Measurements from ENCODE around the gene SLC6A19.

DNA sequence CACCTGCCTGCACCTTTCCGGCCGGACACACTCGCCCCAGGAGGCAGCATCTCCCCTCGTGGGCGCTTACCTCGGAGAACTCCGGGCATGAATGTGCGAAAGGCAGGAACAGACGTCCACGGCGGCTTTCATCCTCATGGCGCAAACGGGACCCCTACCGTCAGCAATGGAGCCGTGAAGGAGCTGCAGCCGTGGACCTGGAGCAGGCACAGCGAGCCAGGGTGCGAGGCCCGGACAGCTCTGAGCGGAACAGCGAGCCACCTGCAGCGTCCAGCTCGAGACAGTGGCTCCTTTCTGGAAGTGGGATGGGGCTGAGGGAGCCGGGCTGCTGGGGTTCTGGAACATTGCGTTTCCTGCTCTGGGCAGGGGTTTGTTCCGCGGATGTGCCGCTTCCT lies 7.8 kb upstream of the SLC6A19 start:
- no peak for TF ChIP-seq EZH2 (IDR thresholded peaks at IDR 0.05)
- TF ChIP-seq, protein P1, sequence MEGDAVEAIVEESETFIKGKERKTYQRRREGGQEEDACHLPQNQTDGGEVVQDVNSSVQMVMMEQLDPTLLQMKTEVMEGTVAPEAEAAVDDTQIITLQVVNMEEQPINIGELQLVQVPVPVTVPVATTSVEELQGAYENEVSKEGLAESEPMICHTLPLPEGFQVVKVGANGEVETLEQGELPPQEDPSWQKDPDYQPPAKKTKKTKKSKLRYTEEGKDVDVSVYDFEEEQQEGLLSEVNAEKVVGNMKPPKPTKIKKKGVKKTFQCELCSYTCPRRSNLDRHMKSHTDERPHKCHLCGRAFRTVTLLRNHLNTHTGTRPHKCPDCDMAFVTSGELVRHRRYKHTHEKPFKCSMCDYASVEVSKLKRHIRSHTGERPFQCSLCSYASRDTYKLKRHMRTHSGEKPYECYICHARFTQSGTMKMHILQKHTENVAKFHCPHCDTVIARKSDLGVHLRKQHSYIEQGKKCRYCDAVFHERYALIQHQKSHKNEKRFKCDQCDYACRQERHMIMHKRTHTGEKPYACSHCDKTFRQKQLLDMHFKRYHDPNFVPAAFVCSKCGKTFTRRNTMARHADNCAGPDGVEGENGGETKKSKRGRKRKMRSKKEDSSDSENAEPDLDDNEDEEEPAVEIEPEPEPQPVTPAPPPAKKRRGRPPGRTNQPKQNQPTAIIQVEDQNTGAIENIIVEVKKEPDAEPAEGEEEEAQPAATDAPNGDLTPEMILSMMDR (IDR thresholded peaks at IDR 0.05), result no peak
- no peak for TF ChIP-seq EZH2phosphoT487 (IDR thresholded peaks at IDR 0.05)

All from neural progenitor cell (in vitro differentiated cells).